Measurements from ENCODE around the gene ETFB. TPM values are rescaled to one million over a fixed set of nuclear protein-coding genes. Genes with fewer than 3 reads are reported as not detected.

ETFB gene
- total RNA-seq, 1 donor from 2014 or later, result 69.6 TPM

GRCh38 chr19:51375504-51376221 lies 9.5 kb upstream of the ETFB start:
- intact Hi-C loops (cut with micrococcal nuclease), result loop anchor here (1.0 kb wide), 1 partner anchor 19 kb away; no protein-coding TSS in a partner anchor

GRCh38 chr19:51372649-51373504 lies 6.7 kb upstream of the ETFB start, which contains the start of gene NKG7:
Gene NKG7 (minus strand): TSS chr19:51372654. CDS start chr19:51372535, 119 bp downstream.
- intact Hi-C loops (cut with micrococcal nuclease), result no loop called here

- intact Hi-C loops (cut with micrococcal nuclease), result no loop called here
These were observed 5.9 kb upstream of the ETFB start for GRCh38 chr19:51372021-51372648.

GRCh38 chr19:51371186-51371690 lies 5.0 kb upstream of the ETFB start:
- intact Hi-C loops (cut with micrococcal nuclease), result no loop called here

GRCh38 chr19:51370230-51370629 lies 4.0 kb upstream of the ETFB start:
- intact Hi-C loops (cut with micrococcal nuclease), result no loop called here

- intact Hi-C loops (cut with micrococcal nuclease), result loop anchor here (10.0 kb wide), 1 partner anchor 1034 kb away; no protein-coding TSS in a partner anchor
These were observed 2.4 kb upstream of the ETFB start, which contains the start of gene CLDND2 for GRCh38 chr19:51368366-51369282. Gene CLDND2 (minus strand): TSS chr19:51369003. CDS start chr19:51368577, 426 bp downstream.

GRCh38 chr19:51367565-51368365 lies 1.6 kb upstream of the ETFB start:
- intact Hi-C loops (cut with micrococcal nuclease), result loop anchor here (1.0 to 10.0 kb wide), 6 partner anchors 27 to 1033 kb away; partner anchors contain the start of gene CTU1

GRCh38 chr19:51367255-51367564 lies 1.0 kb upstream of the ETFB start:
- intact Hi-C loops (cut with micrococcal nuclease), result loop anchor here (1.0 to 10.0 kb wide), 6 partner anchors 27 to 1032 kb away; partner anchors contain the start of gene CTU1

- intact Hi-C loops (cut with micrococcal nuclease), result loop anchor here (1.0 to 10.0 kb wide), 8 partner anchors 27 to 1032 kb away; partner anchors contain the start of gene CTU1
These were observed 434 bp upstream of the ETFB start for GRCh38 chr19:51366389-51367254.

- intact Hi-C loops (cut with micrococcal nuclease), result loop anchor here (10.0 kb wide), 1 partner anchor 1031 kb away; no protein-coding TSS in a partner anchor
These were observed 800 bp downstream of the ETFB start for GRCh38 chr19:51365211-51365964.

- intact Hi-C loops (cut with micrococcal nuclease), result loop anchor here (10.0 kb wide), 1 partner anchor 1030 kb away; no protein-coding TSS in a partner anchor
These were observed 1.7 kb downstream of the ETFB start for GRCh38 chr19:51364200-51365106.

GRCh38 chr19:51361239-51361638 lies 4.9 kb downstream of the ETFB start:
- intact Hi-C loops (cut with micrococcal nuclease), result loop anchor here (10.0 kb wide), 1 partner anchor 1026 kb away; no protein-coding TSS in a partner anchor

GRCh38 chr19:51359294-51359693 lies 6.9 kb downstream of the ETFB start:
- intact Hi-C loops (cut with micrococcal nuclease), result no loop called here

GRCh38 chr19:51357952-51358351 lies 8.2 kb downstream of the ETFB start:
- intact Hi-C loops (cut with micrococcal nuclease), result no loop called here

GRCh38 chr19:51356159-51356801 lies 9.9 kb downstream of the ETFB start:
- intact Hi-C loops (cut with micrococcal nuclease), result no loop called here

GRCh38 chr19:51354742-51355148 lies 11.4 kb downstream of the ETFB start:
- intact Hi-C loops (cut with micrococcal nuclease), result no loop called here
